Raji (cell line): ENCODE measurements around the gene ARHGEF9.

Experiments used
- POLR2A ChIP-seq: IDR thresholded peaks from 2 replicates; pipeline ENCODE4 v1.6.1; 2011; ENCODE audit warnings: low read depth, low read length, control low read depth; ENCODE audit not compliant: insufficient read depth

Gene ARHGEF9

GRCh38 chrX:63713526-63713925 lies 71.5 kb downstream of the ARHGEF9 start:
- TF ChIP-seq POLR2A, result no peak

- TF ChIP-seq POLR2A, result no peak
These were observed 76.2 kb downstream of the ARHGEF9 start for GRCh38 chrX:63708801-63709200.

GRCh38 chrX:63702556-63702955 lies 82.5 kb downstream of the ARHGEF9 start:
- TF ChIP-seq POLR2A, result no peak

- TF ChIP-seq POLR2A, result no peak
These were observed 97.9 kb downstream of the ARHGEF9 start for GRCh38 chrX:63686878-63687714.

GRCh38 chrX:63680423-63680822 lies 104.6 kb downstream of the ARHGEF9 start:
- TF ChIP-seq POLR2A, result no peak

GRCh38 chrX:63679432-63679831 lies 105.6 kb downstream of the ARHGEF9 start:
- TF ChIP-seq POLR2A, result no peak

GRCh38 chrX:63675716-63676115 lies 109.3 kb downstream of the ARHGEF9 start:
- TF ChIP-seq POLR2A, result no peak

GRCh38 chrX:63673896-63674295 lies 111.1 kb downstream of the ARHGEF9 start:
- no peak for TF ChIP-seq POLR2A

GRCh38 chrX:63664741-63665140 lies 120.3 kb downstream of the ARHGEF9 start:
- no peak for TF ChIP-seq POLR2A

GRCh38 chrX:63664083-63664482 lies 120.9 kb downstream of the ARHGEF9 start:
- TF ChIP-seq POLR2A, result no peak

GRCh38 chrX:63661676-63662075 lies 123.3 kb downstream of the ARHGEF9 start:
- no peak for TF ChIP-seq POLR2A

- no peak for TF ChIP-seq POLR2A
These were observed 126.1 kb downstream of the ARHGEF9 start for GRCh38 chrX:63658920-63659319.

- TF ChIP-seq POLR2A, result no peak
These were observed 127.2 kb downstream of the ARHGEF9 start for GRCh38 chrX:63657821-63658220.

GRCh38 chrX:63656871-63657580 lies 128.0 kb downstream of the ARHGEF9 start:
- no peak for TF ChIP-seq POLR2A

GRCh38 chrX:63652086-63652765 lies 132.8 kb downstream of the ARHGEF9 start:
- TF ChIP-seq POLR2A, result no peak

GRCh38 chrX:63635750-63636149 lies 149.3 kb downstream of the ARHGEF9 start:
- no peak for TF ChIP-seq POLR2A
